Left lung (tissue), 10 donors: Measurements from ENCODE around the gene CRAMP1. TPM values are rescaled to one million over a fixed set of nuclear protein-coding genes. Genes with fewer than 3 reads are reported as not detected.

Source experiments
- ATAC-seq: fragments of 200-7000 bp; cut with Tn5 transposase; one replicate; pipeline ENCODE4 v1.9.1; 2020; ENCODE audit warnings: moderate library complexity
- DNase-seq, 4 donors: peaks; one replicate each; pipeline ENCODE4 v3.0.0-alpha.2; 2013 to 2020
- H3K27ac ChIP-seq, 2 donors: fragments of 200-600 bp; sonication (generic) in 1 of 2; one replicate each; pipeline versions ENCODE4 v1.5.0 to v1.8.0; 2020 to 2021
- H3K27me3 ChIP-seq, 2 donors: fragments of 200-600 bp; sonication (generic) in 1 of 2; one replicate each; pipeline versions ENCODE4 v1.5.0 to v1.8.0; 2020 to 2021
- H3K36me3 ChIP-seq, 2 donors: fragments of 200-600 bp; sonication (generic) in 1 of 2; one replicate each; pipeline versions ENCODE4 v1.5.0 to v1.8.0; 2020 to 2021
- H3K4me1 ChIP-seq, 2 donors: fragments of 200-600 bp; one replicate each; pipeline ENCODE4 v1.8.0; 2021
- H3K4me3 ChIP-seq, 2 donors: fragments of 200-600 bp; sonication (generic) in 1 of 2; one replicate each; pipeline versions ENCODE4 v1.5.0 to v1.8.0; 2020 to 2021; ENCODE audit warnings: mild to moderate bottlenecking in 1 of 2
- H3K9me3 ChIP-seq, 2 donors: fragments of 200-600 bp; sonication (generic) in 1 of 2; one replicate each; pipeline versions ENCODE4 v1.5.0 to v1.8.0; 2020 to 2021
- CTCF ChIP-seq, 2 donors: fragments of 200-600 bp; sonication (generic) in 1 of 2; IDR thresholded peaks; one replicate each; pipeline versions ENCODE4 v1.5.0 to v1.8.0; 2021; ENCODE audit warnings: antibody characterized with exemption in 2 of 2
- intact Hi-C, 2 donors: fragments of 100-400 bp; cut with DNase I; formaldehyde crosslinking; loops; one replicate each; pipeline versions ENCODE4 v1.11.2 to v1.14.2; 2022
- polyA plus RNA-seq, 6 donors: library from polyadenylated mRNA; unstranded; fragments of 120-200 nt; gene quantifications; one replicate each; pipeline ENCODE4 v1.2.1, GENCODE V29; 2013; ENCODE audit not compliant: insufficient read length in 6 of 6
- total RNA-seq, 2 donors: library from RNA; stranded (reverse); fragmentation: NEBNext Ultra II Directional; extraction: Animal tissue kit (Norgen Biotek cat#: 25700); gene quantifications; one replicate each; pipeline ENCODE4 v1.2.1, GENCODE V29; 2021
- donor health status: DM: no; HTN: yes; CAD: no.
- donor health status: DM: no; HTN: no; CAD: no.

CRAMP1 gene
- total and polyA plus RNA-seq, 8 donors: 17.3 to 33.0 (median 26.4) TPM

- TF ChIP-seq CTCF (IDR thresholded peaks at IDR 0.05): no peak
- Histone ChIP-seq H3K27me3 (no peaks in the 10 kb centered on the region), H3K4me1 (no peaks in the 10 kb centered on the region), H3K27ac (peak overlapping the region; percentile 52 to 67), H3K9me3 (no peaks in the 10 kb centered on the region), H3K4me3 (no peak overlapping the region), H3K36me3 (peaks cover 0 to 82% of the 10 kb centered on the region in 2 donors)
- intact Hi-C loops: no loop called here
- ATAC-seq: peak; percentile 94
- DNase-seq: peak in 2 of 4 donors; percentile 58 to 63
Observed at GRCh38 chr16:1688807-1689560, 76.8 kb downstream of the CRAMP1 start.

- TF ChIP-seq CTCF (IDR thresholded peaks at IDR 0.05): no peak
- no peaks in the 10 kb centered on the region for H3K4me1 ChIP-seq
- ATAC-seq (no peak), DNase-seq (no peak)
- H3K9me3 ChIP-seq: no peaks in the 10 kb centered on the region
- peak overlapping the region; percentile 52 to 67 for H3K27ac ChIP-seq
- no peak overlapping the region for H3K4me3 ChIP-seq
- intact Hi-C loops: no loop called here
- H3K27me3 ChIP-seq: no peaks in the 10 kb centered on the region
- peaks cover 0 to 86% of the 10 kb centered on the region in 2 donors for H3K36me3 ChIP-seq
Observed at GRCh38 chr16:1689853-1690252, 77.7 kb downstream of the CRAMP1 start.

GRCh38 chr16:1690810-1691209 is 78.7 kb downstream of the CRAMP1 start:
- no peaks in the 10 kb centered on the region for H3K9me3 ChIP-seq
- no peak overlapping the region for H3K4me3 ChIP-seq
- no peaks in the 10 kb centered on the region for H3K27me3 ChIP-seq
- DNase-seq (no peak), ATAC-seq (no peak)
- peaks cover 0 to 86% of the 10 kb centered on the region in 2 donors for H3K36me3 ChIP-seq
- H3K4me1 ChIP-seq: no peaks in the 10 kb centered on the region
- no peak for TF ChIP-seq CTCF (IDR thresholded peaks at IDR 0.05)
- intact Hi-C loops: no loop called here
- H3K27ac ChIP-seq: no peak overlapping the region

- no peak overlapping the region for H3K27ac ChIP-seq
- DNase-seq: no peak
- intact Hi-C loops: no loop called here
- peaks cover 0 to 86% of the 10 kb centered on the region in 2 donors for H3K36me3 ChIP-seq
- no peak for ATAC-seq
- no peaks in the 10 kb centered on the region for H3K4me1 ChIP-seq
- H3K9me3 ChIP-seq: no peaks in the 10 kb centered on the region
- TF ChIP-seq CTCF (IDR thresholded peaks at IDR 0.05): no peak
- no peak overlapping the region for H3K4me3 ChIP-seq
- H3K27me3 ChIP-seq: no peaks in the 10 kb centered on the region
Observed at GRCh38 chr16:1691276-1691675, 79.1 kb downstream of the CRAMP1 start.

GRCh38 chr16:1691956-1692355 is 79.8 kb downstream of the CRAMP1 start:
- ATAC-seq: no peak
- no peak for DNase-seq
- H3K4me3 ChIP-seq: no peak overlapping the region
- H3K27me3 ChIP-seq: no peaks in the 10 kb centered on the region
- H3K9me3 ChIP-seq: no peaks in the 10 kb centered on the region
- no peaks in the 10 kb centered on the region for H3K4me1 ChIP-seq
- TF ChIP-seq CTCF (IDR thresholded peaks at IDR 0.05): no peak
- intact Hi-C loops: no loop called here
- H3K36me3 ChIP-seq: peaks cover 0 to 86% of the 10 kb centered on the region in 2 donors
- no peak overlapping the region for H3K27ac ChIP-seq
